ENCODE results near the gene GPR171. TPM values are rescaled to one million over a fixed set of nuclear protein-coding genes. Genes with fewer than 3 reads are reported as not detected.

Gene GPR171
- total and polyA plus RNA-seq, 2 of the 13 experiments (the other 11 are each of a cell fraction or from before 2014, with no cell fraction given), result not detected

GRCh38 chr3:151225040-151225975 lies 22.3 kb upstream of the GPR171 start (continued):
- TF ChIP-seq ZNF496 (CRISPR knock-in tag; IDR thresholded peaks at IDR 0.05; ENCODE audit: insufficient replicate concordance) (no peak), TEAD2 (CRISPR knock-in tag; IDR thresholded peaks at IDR 0.05) (no peak), ESRRA (CRISPR knock-in tag; IDR thresholded peaks at IDR 0.05; ENCODE audit: low read depth) (no peak), HMG20A (CRISPR knock-in tag; IDR thresholded peaks at IDR 0.05; ENCODE audit: borderline replicate concordance) (no peak), ZNF766 (CRISPR knock-in tag; IDR thresholded peaks at IDR 0.05; ENCODE audit: borderline replicate concordance) (no peak), SPEN (CRISPR knock-in tag; IDR thresholded peaks at IDR 0.05; ENCODE audit: low read depth) (no peak), TOE1 (CRISPR knock-in tag; IDR thresholded peaks at IDR 0.05) (no peak), MIER2 (CRISPR knock-in tag; IDR thresholded peaks at IDR 0.05) (no peak), NR2F6 (IDR thresholded peaks at IDR 0.05) (no peak), NR2F6 (CRISPR knock-in tag; IDR thresholded peaks at IDR 0.05) (no peak)

- CTCF ChIA-PET (ENCODE audit: low intra/inter-chr PET ratio, low total read pairs), result no interaction called here
- Histone ChIP-seq H3K4me1 (ENCODE audit: insufficient read depth, low read length) (peaks cover 34% of the 10 kb centered on the region), H3K9ac (ENCODE audit: insufficient read depth, low read depth, low read length) (no peak overlapping the region), H3K27me3 (ENCODE audit: control insufficient read depth in 1 of 2, insufficient read depth in 2 of 2, low read length in 2 of 2) (no peaks in the 10 kb centered on the region), H3K9me3 (ENCODE audit: low read length) (peaks cover 6% of the 10 kb centered on the region; the same call in 1 of the 2 replicates), H3K36me3 (replicated peaks in 1 of 2; ENCODE audit: control insufficient read depth in 1 of 2, insufficient read depth in 2 of 2, low read length in 2 of 2) (no peaks in the 10 kb centered on the region), H3K79me2 (ENCODE audit: insufficient read depth, low read length) (no peaks in the 10 kb centered on the region), H3K4me2 (ENCODE audit: low read depth, low read length) (no peak overlapping the region), H3K27ac (ENCODE audit: extremely low read length, insufficient read depth, low read length) (no peak overlapping the region), H4K20me1 (ENCODE audit: insufficient read depth, low read length) (no peaks in the 10 kb centered on the region), H3K4me3 (replicated peaks in 1 of 3; ENCODE audit: insufficient read depth in 1 of 3, low read depth in 2 of 3, low read length in 3 of 3) (no peak overlapping the region), H2AFZ (ENCODE audit: low read length) (no peak overlapping the region)
- in situ Hi-C loops (cut with HindIII; ENCODE audit: extremely low pct_ligation_motif_present, low pct_unique_long_range_greater_than_20kb), result loop anchor here (25.0 kb wide), 1 partner anchor 563 kb away; no protein-coding TSS in a partner anchor
- POLR2A ChIA-PET, result interaction anchor here (0.6 kb wide), 1 partner anchor 17 kb away, joined by 3 read pairs; no protein-coding TSS in a partner anchor
- intact Hi-C loops (cut with micrococcal nuclease; ENCODE audit: unreplicated experiment), result no loop called here
- TF ChIP-seq ZBTB21 (CRISPR knock-in tag; IDR thresholded peaks at IDR 0.05) (no peak), ZNF280D (CRISPR knock-in tag; IDR thresholded peaks at IDR 0.05) (no peak), ZBTB10 (CRISPR knock-in tag; IDR thresholded peaks at IDR 0.05; ENCODE audit: borderline replicate concordance) (no peak)
- FAIRE-seq (no peak), DNase-seq (ENCODE audit: low spot score) (no peak), ATAC-seq (no peak)
- no TSS peak for BruUV-seq (replicated peaks)
- WGBS (ENCODE audit: low lambda C conversion rate), result 91% methylated on average over 4 of the region's 4 CpGs
Measured at GRCh38 chr3:151224268-151224866, 21.4 kb upstream of the GPR171 start.

All from HepG2 (cell line).